WTC11 (cell line): ENCODE results near the gene ZNF350.

Source experiments
- IRF1 ChIP-seq: sonication (generic); formaldehyde crosslinking; IDR thresholded peaks from 2 replicates; pipeline ENCODE4 v1.8.0; 2023; ENCODE audit warnings: missing genetic modification reagents
- IRF2 ChIP-seq: sonication (generic); formaldehyde crosslinking; IDR thresholded peaks from 2 replicates; pipeline ENCODE4 v1.8.0; 2022; ENCODE audit warnings: low read depth, missing genetic modification reagents, borderline replicate concordance
- OVOL2 ChIP-seq: fragments of 250-450 bp; sonication (Bioruptor Pico); IDR thresholded peaks from 2 replicates; pipeline ENCODE4 v1.9.0; 2021; ENCODE audit warnings: mild to moderate bottlenecking, borderline replicate concordance
- SP1 ChIP-seq: sonication (generic); formaldehyde crosslinking; conservative IDR thresholded peaks from 2 replicates; pipeline ENCODE4 v1.8.1; 2022; ENCODE audit warnings: missing genetic modification reagents
- TF ChIP-seq, protein P1 (sequence below): sonication (generic); formaldehyde crosslinking; conservative IDR thresholded peaks from 2 replicates; pipeline ENCODE4 v1.8.1; 2022; ENCODE audit warnings: mild to moderate bottlenecking, missing genetic modification reagents
- TF ChIP-seq, protein P2 (sequence below): fragments of 200-600 bp; IDR thresholded peaks from 2 replicates; pipeline ENCODE4 v1.8.0; 2022; ENCODE audit warnings: antibody characterized with exemption

- TF ChIP-seq SP1 (CRISPR knock-in tag) (no peak), IRF2 (CRISPR knock-in tag) (no peak), IRF1 (CRISPR knock-in tag) (no peak), OVOL2 (no peak)
- TF ChIP-seq, protein P1, sequence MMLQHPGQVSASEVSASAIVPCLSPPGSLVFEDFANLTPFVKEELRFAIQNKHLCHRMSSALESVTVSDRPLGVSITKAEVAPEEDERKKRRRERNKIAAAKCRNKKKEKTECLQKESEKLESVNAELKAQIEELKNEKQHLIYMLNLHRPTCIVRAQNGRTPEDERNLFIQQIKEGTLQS (CRISPR knock-in tag): no peak
- TF ChIP-seq, protein P2, sequence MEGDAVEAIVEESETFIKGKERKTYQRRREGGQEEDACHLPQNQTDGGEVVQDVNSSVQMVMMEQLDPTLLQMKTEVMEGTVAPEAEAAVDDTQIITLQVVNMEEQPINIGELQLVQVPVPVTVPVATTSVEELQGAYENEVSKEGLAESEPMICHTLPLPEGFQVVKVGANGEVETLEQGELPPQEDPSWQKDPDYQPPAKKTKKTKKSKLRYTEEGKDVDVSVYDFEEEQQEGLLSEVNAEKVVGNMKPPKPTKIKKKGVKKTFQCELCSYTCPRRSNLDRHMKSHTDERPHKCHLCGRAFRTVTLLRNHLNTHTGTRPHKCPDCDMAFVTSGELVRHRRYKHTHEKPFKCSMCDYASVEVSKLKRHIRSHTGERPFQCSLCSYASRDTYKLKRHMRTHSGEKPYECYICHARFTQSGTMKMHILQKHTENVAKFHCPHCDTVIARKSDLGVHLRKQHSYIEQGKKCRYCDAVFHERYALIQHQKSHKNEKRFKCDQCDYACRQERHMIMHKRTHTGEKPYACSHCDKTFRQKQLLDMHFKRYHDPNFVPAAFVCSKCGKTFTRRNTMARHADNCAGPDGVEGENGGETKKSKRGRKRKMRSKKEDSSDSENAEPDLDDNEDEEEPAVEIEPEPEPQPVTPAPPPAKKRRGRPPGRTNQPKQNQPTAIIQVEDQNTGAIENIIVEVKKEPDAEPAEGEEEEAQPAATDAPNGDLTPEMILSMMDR: no peak
Observed at GRCh38 chr19:51976852-51977251, 9.8 kb downstream of the ZNF350 start.
